Endothelial cell of umbilical vein (primary cell): ENCODE measurements around the gene IRF2BP1. TPM values are rescaled to one million over a fixed set of nuclear protein-coding genes. Genes with fewer than 3 reads are reported as not detected.

Experiments
- BruUV-seq: library from RNA; stranded (reverse); fragments of 400-500 nt; replicated peaks from 2 replicates; lab custom pipeline; 2021; lab: Mats Ljungman, UMichigan
- CTCF ChIA-PET: fragments of 300-600, 350-600 bp; sonication (Branson Sonifier 250); formaldehyde crosslinking; loops from one replicate; lab custom pipeline; 2021; ENCODE audit warnings: antibody characterized with exemption, inconsistent platforms; lab: Charles Lee
- POLR2A ChIA-PET: fragments of 300-600, 350-600 bp; sonication (Branson Sonifier 250); formaldehyde crosslinking; loops from one replicate; lab custom pipeline; 2021; ENCODE audit warnings: antibody characterized with exemption, inconsistent platforms; lab: Charles Lee
- DNase-seq: peaks from one replicate; pipeline ENCODE4 v3.0.0-alpha.2; 2011; ENCODE audit warnings: low read depth, low spot score
- FAIRE-seq: peaks from 2 replicates; lab custom pipeline; 2011; peaks lifted over from hg19 to GRCh38; lab: Jason Lieb, UNC
- H2AFZ ChIP-seq: 2 replicates; pipeline ENCODE4 v1.6.0; 2012; ENCODE audit warnings: low read depth, low read length, control low read depth, inconsistent platforms
- H3K27ac ChIP-seq: 2 replicates; pipeline ENCODE4 v1.5.1; 2011; ENCODE audit warnings: low read depth, mild to moderate bottlenecking, control low read depth, low read length, moderate library complexity; ENCODE audit not compliant: insufficient read depth
- H3K27me3 ChIP-seq, 2 experiments: 2 replicates each; pipeline versions ENCODE4 v1.6.0 to v1.6.1; 2011; ENCODE audit warnings: low read length in 2 of 2, mixed read lengths in 1 of 2; ENCODE audit not compliant: control insufficient read depth in 2 of 2, insufficient read depth in 2 of 2
- H3K36me3 ChIP-seq, 2 experiments: 2 replicates in 1 of 2; 3 replicates in 1 of 2; pipeline ENCODE4 v1.5.1; 2011; ENCODE audit warnings: low read length in 2 of 2, mild to moderate bottlenecking in 1 of 2, moderate library complexity in 1 of 2; ENCODE audit not compliant: control insufficient read depth in 2 of 2, insufficient read depth in 2 of 2; ENCODE audit errors: extremely low read depth in 1 of 2
- H3K4me1 ChIP-seq: 3 replicates; pipeline ENCODE4 v1.5.1; 2011; ENCODE audit warnings: mild to moderate bottlenecking, low read length; ENCODE audit not compliant: control insufficient read depth, insufficient read depth; ENCODE audit errors: extremely low read depth
- H3K4me2 ChIP-seq: 2 replicates; pipeline ENCODE4 v1.6.1; 2011; ENCODE audit warnings: low read length, control low read depth, mixed read lengths; ENCODE audit not compliant: insufficient read depth
- H3K4me3 ChIP-seq, 3 experiments: fragments of 200-600 bp in 1 of 3; sonication (generic), shearing (Covaris generic) in 1 of 3; replicated peaks in 1 of 3; 2 replicates each; pipeline ENCODE4 v1.5.1; 2011 to 2016; ENCODE audit warnings: control low read depth in 3 of 3, low read length in 3 of 3, mild to moderate bottlenecking in 2 of 3, inconsistent platforms in 1 of 3, low read depth in 1 of 3, moderate library complexity in 1 of 3; ENCODE audit not compliant: insufficient read depth in 1 of 3
- H3K79me2 ChIP-seq: 2 replicates; pipeline ENCODE4 v1.6.0; 2012; ENCODE audit warnings: low read length, inconsistent platforms; ENCODE audit not compliant: control insufficient read depth, insufficient read depth
- H3K9ac ChIP-seq: replicated peaks from 2 replicates; pipeline ENCODE3; 2011; ENCODE audit warnings: low read length, control low read depth; ENCODE audit not compliant: insufficient read depth; ENCODE audit errors: extremely low read depth
- H3K9me1 ChIP-seq: replicated peaks from 3 replicates; pipeline ENCODE4 v1.6.0; 2011; ENCODE audit warnings: mild to moderate bottlenecking, low read length; ENCODE audit not compliant: control insufficient read depth, insufficient read depth; ENCODE audit errors: extremely low read depth
- H3K9me3 ChIP-seq: replicated peaks from 2 replicates; pipeline ENCODE4 v1.5.1; 2012; ENCODE audit warnings: low read length, inconsistent platforms; ENCODE audit not compliant: control insufficient read depth, insufficient read depth
- H4K20me1 ChIP-seq: replicated peaks from 2 replicates; pipeline ENCODE3; 2011; ENCODE audit warnings: mild to moderate bottlenecking, low read length; ENCODE audit not compliant: control insufficient read depth, insufficient read depth; ENCODE audit errors: extremely low read depth
- EZH2 ChIP-seq: IDR thresholded peaks from 2 replicates; pipeline ENCODE4 v1.6.1; 2012; ENCODE audit warnings: borderline replicate concordance, low read depth, mild to moderate bottlenecking, moderate library complexity, low read length, inconsistent platforms; ENCODE audit not compliant: severe bottlenecking
- FOS ChIP-seq: IDR thresholded peaks from 2 replicates; pipeline ENCODE4 v1.6.1; 2011; ENCODE audit warnings: mild to moderate bottlenecking, low read length, moderate library complexity, borderline replicate concordance; ENCODE audit not compliant: insufficient read depth
- GATA2 ChIP-seq: IDR thresholded peaks from 2 replicates; pipeline ENCODE4 v1.7.0; 2011; ENCODE audit warnings: low read depth, mild to moderate bottlenecking, moderate library complexity, mixed read lengths, low read length; ENCODE audit not compliant: insufficient read length, insufficient read depth
- JUN ChIP-seq: IDR thresholded peaks from 2 replicates; pipeline ENCODE4 v1.6.1; 2011; ENCODE audit warnings: borderline replicate concordance, low read depth; ENCODE audit not compliant: insufficient read length, insufficient read depth
- MAX ChIP-seq: IDR thresholded peaks from 2 replicates; pipeline ENCODE4 v1.6.1; 2011; ENCODE audit not compliant: insufficient read depth, insufficient read length
- MYC ChIP-seq: IDR thresholded peaks from one replicate; pipeline ENCODE4 v1.6.1; 2011; ENCODE audit warnings: mild to moderate bottlenecking, low read depth, low read length
- POLR2A ChIP-seq: IDR thresholded peaks from 2 replicates; pipeline ENCODE4 v1.6.1; 2012; ENCODE audit warnings: low read depth, mild to moderate bottlenecking, control low read depth, low read length
- POLR2AphosphoS5 ChIP-seq: IDR thresholded peaks from 2 replicates; pipeline ENCODE4 v1.6.1; 2012; ENCODE audit warnings: low read depth, mild to moderate bottlenecking, control low read depth, low read length, moderate library complexity; ENCODE audit not compliant: insufficient read depth
- dilution Hi-C: fragments of 300-500 bp; cut with MboI; formaldehyde crosslinking; loops from one replicate; pipeline ENCODE4 v1.15.0; 2019; ENCODE audit warnings: low sequenced_read_pairs; ENCODE audit not compliant: extremely low pct_ligation_motif_present
- intact Hi-C: fragments of 100-400 bp; cut with micrococcal nuclease; formaldehyde crosslinking; loops from one replicate; pipeline ENCODE4 v1.10.0; 2022
- polyA plus RNA-seq, 4 experiments: library from polyadenylated mRNA; depleted of rRNA in 3 of 4; stranded (reverse) in 3 of 4; unstranded in 1 of 4; fragments of >200 nt; gene quantifications; 2 replicates each; pipeline versions ENCODE4 v1.2.1 to v1.2.3, GENCODE V29; 2011 to 2012; ENCODE audit warnings: missing spikeins in 1 of 4
- total RNA-seq: library from RNA; stranded (reverse); gene quantifications from 2 replicates; pipeline ENCODE4 v1.2.3, GENCODE V29; 2021
- TF ChIP-seq, protein P1 (sequence below), 2 donors: IDR thresholded peaks; 1 replicate in 1 of 2; 2 replicates in 1 of 2; pipeline ENCODE4 v1.5.1; 2011; ENCODE audit warnings: low read length in 2 of 2, mild to moderate bottlenecking in 2 of 2, moderate library complexity in 2 of 2, control low read depth in 1 of 2, inconsistent platforms in 1 of 2, low read depth in 1 of 2; ENCODE audit not compliant: insufficient read depth in 1 of 2; ENCODE audit errors: extremely low read depth in 1 of 2

Gene IRF2BP1
- total and polyA plus RNA-seq, 2 donors (not counting 3 experiments of a cell fraction or from before 2014, with no cell fraction given): 12.3 to 17.5 TPM

DNA sequence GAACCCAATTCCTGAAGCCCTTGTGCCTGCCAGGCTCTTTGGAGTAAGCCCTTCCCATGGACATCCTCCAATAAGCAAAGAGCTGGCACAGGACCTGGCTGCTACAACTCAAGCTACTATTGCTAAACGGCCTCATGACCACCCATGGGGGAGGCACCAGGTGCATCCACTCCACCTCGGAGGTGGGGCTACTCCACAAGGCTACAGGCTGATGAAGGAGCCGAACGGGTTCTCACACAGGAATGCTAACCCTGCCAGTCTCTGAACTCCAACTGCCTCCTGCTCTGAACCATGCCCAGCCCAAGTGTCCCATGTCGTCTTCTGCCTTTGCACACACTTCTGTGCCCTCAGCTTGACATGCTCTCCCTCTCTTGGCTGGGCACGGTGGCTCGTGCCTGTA lies 33.0 kb downstream of the IRF2BP1 start:
- H3K4me1 ChIP-seq: no peaks in the 10 kb centered on the region
- H4K20me1 ChIP-seq: no peaks in the 10 kb centered on the region
- H3K27me3 ChIP-seq: no peaks in the 10 kb centered on the region
- no peak overlapping the region for H3K4me3 ChIP-seq
- DNase-seq (no peak), FAIRE-seq (no peak)
- intact Hi-C loops: no loop called here
- ChIA-PET POLR2A (interaction anchor here (0.6 kb wide), 1 partner anchor 145 kb away, joined by 3 read pairs; no protein-coding TSS in a partner anchor), CTCF (interaction anchor here (1.3 kb wide), 1 partner anchor 36 kb away, joined by 3 read pairs; no protein-coding TSS in a partner anchor)
- peaks cover 34 to 48% of the 10 kb centered on the region in 2 experiments for H3K36me3 ChIP-seq
- TF ChIP-seq GATA2 (no peak), FOS (no peak), POLR2AphosphoS5 (no peak), MYC (no peak), POLR2A (no peak), MAX (no peak), JUN (no peak), EZH2 (no peak)
- TF ChIP-seq, protein P1, sequence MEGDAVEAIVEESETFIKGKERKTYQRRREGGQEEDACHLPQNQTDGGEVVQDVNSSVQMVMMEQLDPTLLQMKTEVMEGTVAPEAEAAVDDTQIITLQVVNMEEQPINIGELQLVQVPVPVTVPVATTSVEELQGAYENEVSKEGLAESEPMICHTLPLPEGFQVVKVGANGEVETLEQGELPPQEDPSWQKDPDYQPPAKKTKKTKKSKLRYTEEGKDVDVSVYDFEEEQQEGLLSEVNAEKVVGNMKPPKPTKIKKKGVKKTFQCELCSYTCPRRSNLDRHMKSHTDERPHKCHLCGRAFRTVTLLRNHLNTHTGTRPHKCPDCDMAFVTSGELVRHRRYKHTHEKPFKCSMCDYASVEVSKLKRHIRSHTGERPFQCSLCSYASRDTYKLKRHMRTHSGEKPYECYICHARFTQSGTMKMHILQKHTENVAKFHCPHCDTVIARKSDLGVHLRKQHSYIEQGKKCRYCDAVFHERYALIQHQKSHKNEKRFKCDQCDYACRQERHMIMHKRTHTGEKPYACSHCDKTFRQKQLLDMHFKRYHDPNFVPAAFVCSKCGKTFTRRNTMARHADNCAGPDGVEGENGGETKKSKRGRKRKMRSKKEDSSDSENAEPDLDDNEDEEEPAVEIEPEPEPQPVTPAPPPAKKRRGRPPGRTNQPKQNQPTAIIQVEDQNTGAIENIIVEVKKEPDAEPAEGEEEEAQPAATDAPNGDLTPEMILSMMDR (IDR thresholded peaks at IDR 0.05; ENCODE audit: extremely low read depth in 1 of 2, insufficient read depth in 1 of 2, low read depth in 1 of 2, low read length in 2 of 2): no peak
- no TSS peak for BruUV-seq
- no peaks in the 10 kb centered on the region for H3K9me3 ChIP-seq
- no peak overlapping the region for H3K27ac ChIP-seq
- H3K79me2 ChIP-seq: peaks cover 13% of the 10 kb centered on the region
- H2AFZ ChIP-seq: no peak overlapping the region
- dilution Hi-C loops: no loop called here
- H3K9me1 ChIP-seq: no peaks in the 10 kb centered on the region
- H3K4me2 ChIP-seq: no peak overlapping the region
- no peak overlapping the region for H3K9ac ChIP-seq
